Measurements from ENCODE around the gene B4GALT1. TPM values are rescaled to one million over a fixed set of nuclear protein-coding genes. Genes with fewer than 3 reads are reported as not detected.
A peak's percentile ranks its signal among the peaks of the same experiment; 100 is the strongest.

The B4GALT1 gene
- total and polyA plus RNA-seq, 4 donors, result 27.2 to 130 (median 86.2) TPM

DNA sequence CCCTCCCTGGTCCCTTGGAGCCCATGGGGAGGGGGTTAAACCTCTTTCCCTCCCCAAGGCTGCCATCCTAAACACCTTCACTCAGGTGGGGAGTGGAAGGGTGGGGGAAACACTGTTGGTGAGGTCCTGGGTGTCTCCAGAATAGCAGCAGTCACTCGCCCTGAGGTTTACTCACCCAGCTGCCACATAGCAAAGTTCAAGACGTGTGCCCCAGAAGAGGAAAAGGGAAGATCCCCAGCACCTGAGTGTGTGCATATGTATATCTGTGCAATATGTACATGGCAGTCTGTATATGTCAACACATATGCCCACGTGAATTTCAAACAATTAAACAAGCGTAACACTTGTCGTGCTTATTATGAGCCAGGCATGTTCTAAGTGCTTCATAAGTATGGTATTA, 59.4 kb downstream of the B4GALT1 start:
- no peak for ATAC-seq (ENCODE audit: insufficient read depth, low FRiP score)

DNA sequence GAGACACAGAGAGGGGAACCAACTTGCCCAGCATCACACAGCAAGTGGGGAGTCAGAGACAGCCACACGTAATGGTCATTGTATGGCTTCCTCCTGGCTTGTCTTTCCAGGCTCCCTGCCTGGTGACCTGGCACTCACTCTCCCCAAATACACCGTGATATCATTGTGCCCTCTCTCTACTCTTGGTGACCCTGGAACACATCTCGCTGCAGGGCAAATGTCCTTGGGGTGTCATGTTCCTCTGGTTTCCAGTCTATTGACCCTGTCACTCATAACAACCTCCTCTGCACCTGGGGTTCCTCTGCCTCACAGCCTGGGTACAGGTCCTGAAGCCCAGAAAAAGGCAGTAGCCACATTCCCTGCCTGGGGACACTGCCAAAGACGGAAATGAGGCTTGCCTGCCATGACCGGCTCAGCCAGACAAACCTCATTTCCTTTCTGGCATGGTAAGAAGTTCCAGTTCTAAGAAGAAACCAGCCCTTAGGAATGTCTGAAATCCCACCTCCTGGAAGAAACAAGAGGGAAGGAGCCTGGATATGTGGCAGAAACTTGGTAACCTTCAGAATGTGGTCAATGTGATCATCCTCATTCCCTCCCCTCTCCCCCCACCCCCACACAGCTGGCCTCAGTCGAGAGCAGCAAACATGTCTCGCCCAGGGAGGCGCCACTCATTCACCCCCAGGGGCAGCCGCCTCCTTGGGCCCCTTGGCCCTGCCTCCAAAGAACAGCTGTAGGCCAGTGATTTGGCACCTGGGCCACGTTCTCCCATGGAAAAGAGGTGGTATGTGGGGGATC, 60.1 kb downstream of the B4GALT1 start:
- no peak overlapping the region for H3K9ac ChIP-seq (ENCODE audit: insufficient read depth in 1 of 2, low read length in 2 of 2)
- no peak for ATAC-seq (ENCODE audit: insufficient read depth, low FRiP score)
- DNase-seq, result peak; percentile 63 to 85 (median 76)
- H3K4me3 ChIP-seq, result no peak overlapping the region
- peak overlapping the region; percentile 65 to 72 for H3K27ac ChIP-seq (ENCODE audit: low read depth in 1 of 2, low read length in 1 of 2)
- peaks cover 0 to 13% (median 10%) of the 10 kb centered on the region in 5 donors for H3K4me1 ChIP-seq (ENCODE audit: control insufficient read depth in 5 of 5, insufficient read depth in 5 of 5, low read length in 5 of 5)
- no peaks in the 10 kb centered on the region for H3K9me3 ChIP-seq (ENCODE audit: control insufficient read depth in 4 of 4, insufficient read depth in 3 of 4, low read length in 3 of 4)
- H3K36me3 ChIP-seq (ENCODE audit: control insufficient read depth in 4 of 4, insufficient read depth in 4 of 4, low read length in 4 of 4), result peaks cover 0 to 9% (median 0%) of the 10 kb centered on the region in 4 donors
- 47 to 58% methylated on average over 10 of the region's 10 CpGs for WGBS, 2 donors
- TF ChIP-seq, protein P1, sequence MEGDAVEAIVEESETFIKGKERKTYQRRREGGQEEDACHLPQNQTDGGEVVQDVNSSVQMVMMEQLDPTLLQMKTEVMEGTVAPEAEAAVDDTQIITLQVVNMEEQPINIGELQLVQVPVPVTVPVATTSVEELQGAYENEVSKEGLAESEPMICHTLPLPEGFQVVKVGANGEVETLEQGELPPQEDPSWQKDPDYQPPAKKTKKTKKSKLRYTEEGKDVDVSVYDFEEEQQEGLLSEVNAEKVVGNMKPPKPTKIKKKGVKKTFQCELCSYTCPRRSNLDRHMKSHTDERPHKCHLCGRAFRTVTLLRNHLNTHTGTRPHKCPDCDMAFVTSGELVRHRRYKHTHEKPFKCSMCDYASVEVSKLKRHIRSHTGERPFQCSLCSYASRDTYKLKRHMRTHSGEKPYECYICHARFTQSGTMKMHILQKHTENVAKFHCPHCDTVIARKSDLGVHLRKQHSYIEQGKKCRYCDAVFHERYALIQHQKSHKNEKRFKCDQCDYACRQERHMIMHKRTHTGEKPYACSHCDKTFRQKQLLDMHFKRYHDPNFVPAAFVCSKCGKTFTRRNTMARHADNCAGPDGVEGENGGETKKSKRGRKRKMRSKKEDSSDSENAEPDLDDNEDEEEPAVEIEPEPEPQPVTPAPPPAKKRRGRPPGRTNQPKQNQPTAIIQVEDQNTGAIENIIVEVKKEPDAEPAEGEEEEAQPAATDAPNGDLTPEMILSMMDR (IDR thresholded peaks at IDR 0.05; ENCODE audit: control extremely low read depth, extremely low read depth), result no peak
- H3K27me3 ChIP-seq (ENCODE audit: control insufficient read depth in 3 of 3, insufficient read depth in 3 of 3, low read length in 2 of 3), result no peaks in the 10 kb centered on the region

More for the DNA sequence above, 59.4 kb downstream of the B4GALT1 start:
- H3K36me3 ChIP-seq (ENCODE audit: control insufficient read depth in 4 of 4, insufficient read depth in 4 of 4, low read length in 4 of 4), result peaks cover 0 to 14% (median under 1%) of the 10 kb centered on the region in 4 donors
- peaks cover 0 to 13% (median 10%) of the 10 kb centered on the region in 5 donors for H3K4me1 ChIP-seq (ENCODE audit: control insufficient read depth in 5 of 5, insufficient read depth in 5 of 5, low read length in 5 of 5)
- H3K9ac ChIP-seq (ENCODE audit: insufficient read depth in 1 of 2, low read length in 2 of 2), result no peak overlapping the region
- H3K4me3 ChIP-seq, result no peak overlapping the region
- 62% methylated on average over 5 of the region's 5 CpGs for WGBS, 2 donors
- no peaks in the 10 kb centered on the region for H3K9me3 ChIP-seq (ENCODE audit: control insufficient read depth in 4 of 4, insufficient read depth in 3 of 4, low read length in 3 of 4)
- TF ChIP-seq, protein P1 (IDR thresholded peaks at IDR 0.05; ENCODE audit: control extremely low read depth, extremely low read depth), result no peak
- H3K27me3 ChIP-seq (ENCODE audit: control insufficient read depth in 3 of 3, insufficient read depth in 3 of 3, low read length in 2 of 3), result no peaks in the 10 kb centered on the region
- peak overlapping the region; percentile 65 to 72 for H3K27ac ChIP-seq (ENCODE audit: low read depth in 1 of 2, low read length in 1 of 2)
- no peak for DNase-seq

DNA sequence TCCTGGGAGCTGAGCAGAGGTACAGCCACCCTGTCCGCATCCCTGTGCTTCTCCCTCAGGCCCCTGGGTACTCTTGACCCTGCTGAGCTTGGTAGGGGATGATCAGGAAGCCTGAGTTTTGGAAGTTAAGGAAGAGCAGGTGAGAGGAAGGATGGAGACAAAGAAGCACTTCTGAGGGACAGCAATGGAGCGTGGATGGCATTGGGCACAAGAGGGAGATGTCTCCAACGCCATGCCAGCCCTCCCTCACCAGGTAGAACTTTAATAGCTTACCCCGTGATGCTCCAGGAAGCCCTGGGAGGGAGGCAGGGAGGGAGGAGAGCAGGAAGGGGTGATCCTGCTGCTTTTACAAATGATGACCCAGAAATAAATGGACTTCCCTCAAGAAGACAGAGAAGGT, 60.8 kb downstream of the B4GALT1 start:
- ATAC-seq (ENCODE audit: insufficient read depth, low FRiP score), result no peak
- no peak for DNase-seq
- TF ChIP-seq, protein P1 (IDR thresholded peaks at IDR 0.05; ENCODE audit: control extremely low read depth, extremely low read depth), result no peak
- H3K4me1 ChIP-seq (ENCODE audit: control insufficient read depth in 5 of 5, insufficient read depth in 5 of 5, low read length in 5 of 5), result peaks cover 0 to 13% (median 10%) of the 10 kb centered on the region in 5 donors
- no peak overlapping the region for H3K4me3 ChIP-seq
- peak overlapping the region in 1 of 2 donors; percentile 65 for H3K27ac ChIP-seq (ENCODE audit: low read depth in 1 of 2, low read length in 1 of 2)
- 68 to 80% methylated on average over 4 of the region's 4 CpGs for WGBS, 2 donors
- no peak overlapping the region for H3K9ac ChIP-seq (ENCODE audit: insufficient read depth in 1 of 2, low read length in 2 of 2)
- no peaks in the 10 kb centered on the region for H3K9me3 ChIP-seq (ENCODE audit: control insufficient read depth in 4 of 4, insufficient read depth in 3 of 4, low read length in 3 of 4)
- H3K36me3 ChIP-seq (ENCODE audit: control insufficient read depth in 4 of 4, insufficient read depth in 4 of 4, low read length in 4 of 4), result peaks cover 0 to 3% (median 0%) of the 10 kb centered on the region in 4 donors
- no peaks in the 10 kb centered on the region for H3K27me3 ChIP-seq (ENCODE audit: control insufficient read depth in 3 of 3, insufficient read depth in 3 of 3, low read length in 2 of 3)
